IMR-90 (cell line): ENCODE results near the gene ERCC3. TPM values are rescaled to one million over a fixed set of nuclear protein-coding genes. Genes with fewer than 3 reads are reported as not detected.

ENCODE experiments used
- ATAC-seq: fragments of 200-7000 bp; cut with Tn5 transposase; 2 replicates; pipeline ENCODE4 v1.9.1; 2020; ENCODE audit warnings: low read depth, mild to moderate bottlenecking, moderate library complexity
- BruUV-seq: library from RNA; stranded (reverse); fragments of 400-500 nt; replicated peaks from 2 replicates; lab custom pipeline; 2021; lab: Mats Ljungman, UMichigan
- CTCF ChIA-PET: fragments of 300-600 bp; formaldehyde crosslinking; extraction: SDS; loops from one replicate; lab custom pipeline; 2021; ENCODE audit warnings: antibody characterized with exemption; lab: Yijun Ruan, JAX
- POLR2A ChIA-PET: fragments of 300-600 bp; sonication (Branson Sonifier 250); formaldehyde crosslinking; loops from one replicate; lab custom pipeline; 2022; ENCODE audit warnings: antibody characterized with exemption; ENCODE audit not compliant: unreplicated experiment; lab: Charles Lee
- DNase-seq: peaks from one replicate; pipeline ENCODE4 v3.0.0; 2013
- H2AFZ ChIP-seq: replicated peaks from 2 replicates; pipeline ENCODE3; 2013; ENCODE audit warnings: low read length, mild to moderate bottlenecking; ENCODE audit not compliant: poor library complexity
- H2AK5ac ChIP-seq: 2 replicates; pipeline ENCODE4 v1.6.1; 2013; ENCODE audit warnings: low read depth, low read length, inconsistent platforms
- H2AK9ac ChIP-seq: replicated peaks from 2 replicates; pipeline ENCODE3; 2013; ENCODE audit warnings: mild to moderate bottlenecking, low read depth, low read length, moderate library complexity; ENCODE audit not compliant: poor library complexity
- H2BK120ac ChIP-seq: 2 replicates; pipeline ENCODE4 v1.6.1; 2013; ENCODE audit warnings: low read depth, low read length, inconsistent platforms
- H2BK15ac ChIP-seq: 3 replicates; pipeline ENCODE4 v1.6.1; 2013; ENCODE audit warnings: low read depth, low read length, inconsistent platforms
- H2BK20ac ChIP-seq: 2 replicates; pipeline ENCODE4 v1.6.1; 2013; ENCODE audit warnings: low read depth, mild to moderate bottlenecking, inconsistent platforms, low read length, moderate library complexity
- H2BK5ac ChIP-seq: 2 replicates; pipeline ENCODE4 v1.6.1; 2013; ENCODE audit warnings: mild to moderate bottlenecking, low read depth, low read length, inconsistent platforms; ENCODE audit not compliant: poor library complexity, severe bottlenecking
- H3K14ac ChIP-seq: replicated peaks from 2 replicates; pipeline ENCODE4 v1.6.1; 2013; ENCODE audit warnings: low read depth, low read length, inconsistent platforms
- H3K18ac ChIP-seq: 2 replicates; pipeline ENCODE4 v1.6.1; 2013; ENCODE audit warnings: low read depth, low read length, control low read depth
- H3K23ac ChIP-seq: 2 replicates; pipeline ENCODE4 v1.6.1; 2013; ENCODE audit warnings: low read depth, low read length, inconsistent platforms
- H3K27ac ChIP-seq: 2 replicates; pipeline ENCODE4 v1.5.1; 2013; ENCODE audit warnings: mild to moderate bottlenecking, control low read depth, low read length; ENCODE audit not compliant: insufficient read depth
- H3K27me3 ChIP-seq: 2 replicates; pipeline ENCODE4 v1.6.1; 2013; ENCODE audit warnings: low read length; ENCODE audit not compliant: control insufficient read depth, insufficient read depth
- H3K36me3 ChIP-seq: 2 replicates; pipeline ENCODE4 v1.6.1; 2013; ENCODE audit warnings: low read length, mixed read lengths; ENCODE audit not compliant: control insufficient read depth, insufficient read depth
- H3K4ac ChIP-seq: 2 replicates; pipeline ENCODE4 v1.6.1; 2013; ENCODE audit warnings: low read depth, low read length, inconsistent platforms
- H3K4me1 ChIP-seq: 2 replicates; pipeline ENCODE4 v1.6.1; 2013; ENCODE audit warnings: low read length, mixed read lengths; ENCODE audit not compliant: control insufficient read depth, insufficient read depth
- H3K4me2 ChIP-seq: 2 replicates; pipeline ENCODE4 v1.6.1; 2013; ENCODE audit warnings: low read depth, mild to moderate bottlenecking, control low read depth, low read length, moderate library complexity
- H3K4me3 ChIP-seq: 2 replicates; pipeline ENCODE4 v1.5.1; 2013; ENCODE audit warnings: low read depth, mild to moderate bottlenecking, control low read depth, low read length, moderate library complexity; ENCODE audit not compliant: insufficient read depth
- H3K56ac ChIP-seq: 2 replicates; pipeline ENCODE4 v1.6.1; 2013; ENCODE audit warnings: low read length, inconsistent platforms; ENCODE audit not compliant: insufficient read depth; ENCODE audit errors: extremely low read depth
- H3K79me1 ChIP-seq, 2 experiments: 2 replicates each; pipeline ENCODE4 v1.6.1; 2013; ENCODE audit warnings: low read length in 2 of 2, inconsistent platforms in 1 of 2, low read depth in 1 of 2
- H3K9ac ChIP-seq: 2 replicates; pipeline ENCODE4 v1.6.1; 2013; ENCODE audit warnings: low read depth, low read length, control low read depth
- H3K9me1 ChIP-seq: 2 replicates; pipeline ENCODE4 v1.6.1; 2013; ENCODE audit warnings: low read length, inconsistent platforms; ENCODE audit not compliant: insufficient read depth
- H3K9me3 ChIP-seq: 2 replicates; pipeline ENCODE4 v1.6.1; 2013; ENCODE audit warnings: low read length; ENCODE audit not compliant: control insufficient read depth, insufficient read depth
- H4K20me1 ChIP-seq: 2 replicates; pipeline ENCODE4 v1.6.1; 2013; ENCODE audit warnings: low read length, inconsistent platforms; ENCODE audit not compliant: insufficient read depth
- H4K5ac ChIP-seq: 2 replicates; pipeline ENCODE4 v1.6.1; 2013; ENCODE audit warnings: mild to moderate bottlenecking, low read depth, low read length, control low read depth
- H4K8ac ChIP-seq, 2 experiments: 2 replicates each; pipeline ENCODE4 v1.6.1; 2013; ENCODE audit warnings: low read depth in 2 of 2, low read length in 2 of 2, control low read depth in 1 of 2, inconsistent platforms in 1 of 2
- H4K91ac ChIP-seq: 2 replicates; pipeline ENCODE4 v1.6.1; 2013; ENCODE audit warnings: low read depth, low read length, inconsistent platforms; ENCODE audit not compliant: insufficient read depth
- BHLHE40 ChIP-seq: fragments of 150-350 bp; IDR thresholded peaks from 2 replicates; pipeline ENCODE4 v1.6.1; 2016; ENCODE audit warnings: mild to moderate bottlenecking, low read depth, low read length
- CEBPB ChIP-seq: IDR thresholded peaks from 2 replicates; pipeline ENCODE4 v1.6.1; 2012; ENCODE audit warnings: low read depth, low read length, improper control_type of control experiment
- CHD1 ChIP-seq: IDR thresholded peaks from 2 replicates; pipeline ENCODE4 v1.6.1; 2012; ENCODE audit warnings: low read depth, low read length, improper control_type of control experiment
- FOS ChIP-seq: fragments of 150-350 bp; IDR thresholded peaks from 2 replicates; pipeline ENCODE4 v1.6.1; 2016; ENCODE audit warnings: low read depth, low read length
- MAFK ChIP-seq: IDR thresholded peaks from 2 replicates; pipeline ENCODE4 v1.6.1; 2012; ENCODE audit warnings: low read depth, low read length, improper control_type of control experiment
- MAZ ChIP-seq: IDR thresholded peaks from 2 replicates; pipeline ENCODE4 v1.6.1; 2012; ENCODE audit warnings: low read depth, mild to moderate bottlenecking, low read length, improper control_type of control experiment, moderate library complexity, borderline replicate concordance
- MXI1 ChIP-seq: IDR thresholded peaks from 2 replicates; pipeline ENCODE4 v1.6.1; 2012; ENCODE audit warnings: low read depth, mild to moderate bottlenecking, low read length, moderate library complexity, borderline replicate concordance
- NFE2L2 ChIP-seq: fragments of 150-350 bp; IDR thresholded peaks from 2 replicates; pipeline ENCODE4 v1.6.1; 2016; ENCODE audit warnings: low read depth, mild to moderate bottlenecking, low read length
- POLR2A ChIP-seq: IDR thresholded peaks from 2 replicates; pipeline ENCODE4 v1.6.1; 2012; ENCODE audit warnings: mild to moderate bottlenecking, low read depth, low read length
- RAD21 ChIP-seq: IDR thresholded peaks from 2 replicates; pipeline ENCODE4 v1.6.1; 2012; ENCODE audit warnings: low read length, improper control_type of control experiment
- RCOR1 ChIP-seq: IDR thresholded peaks from 2 replicates; pipeline ENCODE4 v1.6.1; 2012; ENCODE audit warnings: mild to moderate bottlenecking, low read length, improper control_type of control experiment; ENCODE audit not compliant: insufficient replicate concordance
- RFX5 ChIP-seq: IDR thresholded peaks from 2 replicates; pipeline ENCODE4 v1.8.0; 2012; ENCODE audit warnings: low read depth, mild to moderate bottlenecking, low read length, moderate library complexity
- SMC3 ChIP-seq: fragments of 150-350 bp; IDR thresholded peaks from 2 replicates; pipeline ENCODE4 v1.6.1; 2016; ENCODE audit warnings: low read depth, mild to moderate bottlenecking, antibody characterized with exemption, low read length, moderate library complexity
- WGBS, 2 experiments: methylation state at CpG; one replicate each; pipeline versions ENCODE4 v1.1.5 to v1.1.7; 2013; ENCODE audit warnings: missing lambda C conversion rate in 2 of 2; ENCODE audit not compliant: insufficient read length in 1 of 2; ENCODE audit errors: extremely low coverage in 2 of 2; 5-methylcytosine and 5-hydroxymethylcytosine counted together
- dilution Hi-C: fragments of 300-500 bp; cut with HindIII; formaldehyde crosslinking; loops from one replicate; pipeline ENCODE4 v1.14.3; 2018; ENCODE audit warnings: low sequenced_read_pairs; ENCODE audit not compliant: unreplicated experiment
- in situ Hi-C: fragments of 300-500 bp; cut with MboI; formaldehyde crosslinking; loops from 3 replicates; pipeline ENCODE4 v1.14.3; 2019; ENCODE audit warnings: low sequenced_read_pairs, inconsistent platforms, mixed read lengths
- intact Hi-C: fragments of 100-400 bp; cut with micrococcal nuclease; formaldehyde crosslinking; loops from 2 replicates; pipeline ENCODE4 v1.10.0; 2022
- polyA plus RNA-seq, 3 experiments: library from polyadenylated mRNA; depleted of rRNA; stranded (reverse); fragments of >200 nt; gene quantifications; 2 replicates each; pipeline ENCODE4 v1.2.3, GENCODE V29; 2012; ENCODE audit warnings: low replicate concordance in 1 of 3
- total RNA-seq: library from RNA; depleted of rRNA; stranded (reverse); fragments of >200 nt; gene quantifications from 2 replicates; pipeline ENCODE4 v1.2.3, GENCODE V29; 2012
- TF ChIP-seq, protein P1 (sequence below): fragments of 150-350 bp; IDR thresholded peaks from 2 replicates; pipeline ENCODE4 v1.6.1; 2017; ENCODE audit warnings: mild to moderate bottlenecking, antibody characterized with exemption, low read length, low read depth

ERCC3 gene
- total and polyA plus RNA-seq, 2 of the 4 experiments (the other 2 are of a cell fraction): 43.2 to 52.0 TPM

DNA sequence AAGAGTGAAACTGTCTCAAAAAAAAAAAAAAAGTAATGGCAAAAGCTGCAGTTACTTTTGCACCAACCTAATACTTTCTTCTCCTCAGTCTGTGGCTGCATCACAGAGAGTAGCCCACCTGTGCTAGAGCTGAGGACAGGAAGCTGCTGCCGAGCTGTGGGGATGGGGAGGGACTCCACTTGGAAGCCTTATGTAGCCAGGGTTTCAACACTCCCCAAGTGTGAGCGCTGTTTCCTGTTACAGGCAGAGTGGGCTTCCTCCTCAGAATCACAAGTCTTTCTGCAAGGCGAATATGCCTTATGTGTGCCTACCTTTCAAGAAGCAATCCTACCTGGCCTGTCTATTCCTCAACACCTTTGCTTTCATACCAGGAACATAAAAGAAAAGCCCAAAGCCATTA is 37.6 kb downstream of the ERCC3 start:
- H3K14ac ChIP-seq: no peak overlapping the region
- H4K91ac ChIP-seq: no peak overlapping the region
- no peak overlapping the region for H3K4me2 ChIP-seq
- no peaks in the 10 kb centered on the region for H3K4me1 ChIP-seq
- 0 out of 2 replicates have a peak, but pooled peaks cover 7% of the 10 kb centered on the region for H3K9me1 ChIP-seq
- H2AK5ac ChIP-seq: no peak overlapping the region
- H3K9ac ChIP-seq: no peak overlapping the region
- H4K8ac ChIP-seq: no peak overlapping the region
- H3K36me3 ChIP-seq: peaks cover 36% of the 10 kb centered on the region
- H3K23ac ChIP-seq: no peak overlapping the region
- no peak overlapping the region for H3K56ac ChIP-seq
- no peak overlapping the region for H2BK20ac ChIP-seq
- no peaks in the 10 kb centered on the region; a peak in 1 of 4 replicates for H3K79me1 ChIP-seq
- DNase-seq (no peak), ATAC-seq (no peak)
- CTCF ChIA-PET: interaction anchor here (0.6 kb wide), 1 partner anchor 10 kb away, joined by 4 read pairs; no protein-coding TSS in a partner anchor
- dilution Hi-C loops: no loop called here
- H3K27me3 ChIP-seq: no peaks in the 10 kb centered on the region
- in situ Hi-C loops: no loop called here
- H2BK15ac ChIP-seq: no peak overlapping the region
- H2AK9ac ChIP-seq: no peak overlapping the region
- no peak overlapping the region for H2BK120ac ChIP-seq
- POLR2A ChIA-PET: no interaction called here
- H3K9me3 ChIP-seq: no peaks in the 10 kb centered on the region
- no CpG with 5 or more reads among the region's 3 CpGs for WGBS, 2 experiments
- H4K5ac ChIP-seq: no peak overlapping the region
- no peak overlapping the region for H3K18ac ChIP-seq
- no peak overlapping the region for H3K4ac ChIP-seq
- H4K20me1 ChIP-seq: no peaks in the 10 kb centered on the region
- no peak overlapping the region for H2BK5ac ChIP-seq
- intact Hi-C loops: no loop called here
- no peak overlapping the region for H3K4me3 ChIP-seq
- BruUV-seq: no TSS peak
- TF ChIP-seq RCOR1 (no peak), BHLHE40 (no peak), FOS (no peak), MAZ (no peak), CHD1 (no peak), MAFK (no peak), RFX5 (no peak), MXI1 (no peak), NFE2L2 (no peak), CEBPB (no peak), SMC3 (no peak), RAD21 (no peak), POLR2A (no peak)
- TF ChIP-seq, protein P1, sequence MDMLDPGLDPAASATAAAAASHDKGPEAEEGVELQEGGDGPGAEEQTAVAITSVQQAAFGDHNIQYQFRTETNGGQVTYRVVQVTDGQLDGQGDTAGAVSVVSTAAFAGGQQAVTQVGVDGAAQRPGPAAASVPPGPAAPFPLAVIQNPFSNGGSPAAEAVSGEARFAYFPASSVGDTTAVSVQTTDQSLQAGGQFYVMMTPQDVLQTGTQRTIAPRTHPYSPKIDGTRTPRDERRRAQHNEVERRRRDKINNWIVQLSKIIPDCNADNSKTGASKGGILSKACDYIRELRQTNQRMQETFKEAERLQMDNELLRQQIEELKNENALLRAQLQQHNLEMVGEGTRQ: no peak
- H2AFZ ChIP-seq: no peak overlapping the region
- no peak overlapping the region for H3K27ac ChIP-seq
